Neutrophil (primary cell): ENCODE results near the gene SYNJ2.

Source experiments
- H3K27ac ChIP-seq: fragments of 200-600 bp; sonication (generic); 2 replicates; pipeline ENCODE4 v1.5.1; 2016; ENCODE audit warnings: mild to moderate bottlenecking, moderate library complexity
- H3K27me3 ChIP-seq: fragments of 200-600 bp; sonication (generic); 2 replicates; pipeline ENCODE4 v1.6.0; 2016; ENCODE audit warnings: mild to moderate bottlenecking
- H3K36me3 ChIP-seq: fragments of 200-600 bp; sonication (generic); 2 replicates; pipeline ENCODE4 v1.5.1; 2017
- H3K4me1 ChIP-seq, 2 experiments: fragments of 200-600 bp in 1 of 2; sonication (generic) in 1 of 2; 1 replicate in 1 of 2; 2 replicates in 1 of 2; pipeline versions ENCODE4 v1.5.1 to v1.6.1; 2013 to 2016; ENCODE audit warnings: low read depth in 1 of 2, low read length in 1 of 2, mild to moderate bottlenecking in 1 of 2, moderate library complexity in 1 of 2; ENCODE audit not compliant: control insufficient read depth in 1 of 2, insufficient read depth in 1 of 2
- H3K4me3 ChIP-seq, 2 experiments: fragments of 200-600 bp in 1 of 2; sonication (generic) in 1 of 2; 1 replicate in 1 of 2; 2 replicates in 1 of 2; pipeline ENCODE4 v1.5.1; 2013 to 2016; ENCODE audit warnings: low read depth in 1 of 2, low read length in 1 of 2, mild to moderate bottlenecking in 1 of 2, moderate library complexity in 1 of 2
- H3K9me3 ChIP-seq: fragments of 200-600 bp; sonication (generic); 2 replicates; pipeline ENCODE4 v1.5.1; 2016
- CTCF ChIP-seq: fragments of 200-600 bp; sonication (generic); IDR thresholded peaks from 2 replicates; pipeline ENCODE4 v1.5.1; 2016; ENCODE audit warnings: antibody characterized with exemption

Gene SYNJ2

GRCh38 chr6:157954150-157955117 lies 27.2 kb upstream of the SYNJ2 start:
- Histone ChIP-seq H3K36me3 (no peaks in the 10 kb centered on the region), H3K27ac (no peak overlapping the region), H3K4me3 (no peak overlapping the region)

GRCh38 chr6:157955675-157956074 lies 26.0 kb upstream of the SYNJ2 start:
- no peak overlapping the region for H3K27ac ChIP-seq

More at GRCh38 chr6:157954150-157955117, 27.2 kb upstream of the SYNJ2 start:
- TF ChIP-seq CTCF = no peak
- Histone ChIP-seq H3K4me1 (no peaks in the 10 kb centered on the region), H3K9me3 (no peaks in the 10 kb centered on the region), H3K27me3 (no peaks in the 10 kb centered on the region)

GRCh38 chr6:157956171-157956730 lies 25.4 kb upstream of the SYNJ2 start:
- peaks cover 4% of the 10 kb centered on the region for H3K9me3 ChIP-seq
- no peak overlapping the region for H3K27ac ChIP-seq
- no peak for TF ChIP-seq CTCF
- no peaks in the 10 kb centered on the region for H3K27me3 ChIP-seq
- H3K36me3 ChIP-seq = no peaks in the 10 kb centered on the region
- no peaks in the 10 kb centered on the region for H3K4me1 ChIP-seq
- H3K4me3 ChIP-seq = no peak overlapping the region

More at GRCh38 chr6:157955675-157956074, 26.0 kb upstream of the SYNJ2 start:
- H3K4me3 ChIP-seq = no peak overlapping the region
- no peaks in the 10 kb centered on the region for H3K36me3 ChIP-seq
- H3K4me1 ChIP-seq = no peaks in the 10 kb centered on the region
- peaks cover 4% of the 10 kb centered on the region for H3K9me3 ChIP-seq
- H3K27me3 ChIP-seq = no peaks in the 10 kb centered on the region
- TF ChIP-seq CTCF = no peak

- Histone ChIP-seq H3K27me3 (no peaks in the 10 kb centered on the region), H3K27ac (no peak overlapping the region), H3K9me3 (peaks cover 4% of the 10 kb centered on the region), H3K4me3 (no peak overlapping the region), H3K36me3 (no peaks in the 10 kb centered on the region), H3K4me1 (peaks cover 0 to 8% of the 10 kb centered on the region in 2 experiments)
- TF ChIP-seq CTCF = no peak
Observed at GRCh38 chr6:157959451-157960227, 22.0 kb upstream of the SYNJ2 start.

- Histone ChIP-seq H3K36me3 (no peaks in the 10 kb centered on the region), H3K4me3 (no peak overlapping the region), H3K4me1 (peaks cover 0 to 8% of the 10 kb centered on the region in 2 experiments), H3K9me3 (peaks cover 4% of the 10 kb centered on the region), H3K27ac (no peak overlapping the region), H3K27me3 (no peaks in the 10 kb centered on the region)
- TF ChIP-seq CTCF = no peak
Observed at GRCh38 chr6:157961153-157961831, 20.4 kb upstream of the SYNJ2 start.
